Colonic mucosa (tissue), 4 donors: ENCODE data around the gene MDFI. TPM values are rescaled to one million over a fixed set of nuclear protein-coding genes. Genes with fewer than 3 reads are reported as not detected.

Source experiments
- DNase-seq: peaks from one replicate; pipeline ENCODE4 v3.0.0-alpha.2; 2020
- H3K27ac ChIP-seq: fragments of 200-600 bp; one replicate; pipeline ENCODE4 v1.8.0; 2021
- H3K27me3 ChIP-seq: fragments of 200-600 bp; one replicate; pipeline ENCODE4 v1.8.0; 2021
- H3K36me3 ChIP-seq: fragments of 200-600 bp; one replicate; pipeline ENCODE4 v1.8.0; 2021
- H3K4me1 ChIP-seq: fragments of 200-600 bp; one replicate; pipeline ENCODE4 v1.8.0; 2021; ENCODE audit warnings: mild to moderate bottlenecking
- H3K4me3 ChIP-seq: fragments of 200-600 bp; one replicate; pipeline ENCODE4 v1.8.0; 2021
- H3K9ac ChIP-seq, 2 donors: one replicate each; pipeline ENCODE4 v1.7.0; 2013; ENCODE audit warnings: control low read depth in 2 of 2, low read depth in 2 of 2, low read length in 2 of 2
- H3K9me3 ChIP-seq: fragments of 200-600 bp; one replicate; pipeline ENCODE4 v1.8.0; 2021
- CTCF ChIP-seq: fragments of 200-600 bp; IDR thresholded peaks from one replicate; pipeline ENCODE4 v1.8.0; 2022; ENCODE audit warnings: antibody characterized with exemption, mild to moderate bottlenecking
- intact Hi-C: fragments of 100-400 bp; cut with DNase I; formaldehyde crosslinking; loops from one replicate; pipeline ENCODE4 v1.14.1; 2022
- total RNA-seq, 2 donors: library from RNA; stranded (reverse); fragmentation: NEBNext Ultra II Directional in 1 of 2; extraction: Animal tissue kit (Norgen Biotek cat#: 25700) in 1 of 2; gene quantifications; one replicate each; pipeline ENCODE4 v1.2.1, GENCODE V29; 2021
- donor health status: healthy.
- donor health status: DM: no; HTN: no; CAD: no.
- donor health status: DM: no; HTN: no; CAD: no.

Gene MDFI
- total RNA-seq, 2 donors from 2014 or later, result 1.1 to 1.9 TPM

GRCh38 chr6:41670703-41671360 is 32.6 kb downstream of the MDFI start:
- DNase-seq, result no peak
- Histone ChIP-seq H3K27me3 (no peaks in the 10 kb centered on the region), H3K9me3 (no peaks in the 10 kb centered on the region), H3K4me1 (no peaks in the 10 kb centered on the region), H3K27ac (no peak overlapping the region), H3K36me3 (no peaks in the 10 kb centered on the region), H3K9ac (no peak overlapping the region), H3K4me3 (no peak overlapping the region)
- intact Hi-C loops, result no loop called here
- TF ChIP-seq CTCF, result no peak

DNA sequence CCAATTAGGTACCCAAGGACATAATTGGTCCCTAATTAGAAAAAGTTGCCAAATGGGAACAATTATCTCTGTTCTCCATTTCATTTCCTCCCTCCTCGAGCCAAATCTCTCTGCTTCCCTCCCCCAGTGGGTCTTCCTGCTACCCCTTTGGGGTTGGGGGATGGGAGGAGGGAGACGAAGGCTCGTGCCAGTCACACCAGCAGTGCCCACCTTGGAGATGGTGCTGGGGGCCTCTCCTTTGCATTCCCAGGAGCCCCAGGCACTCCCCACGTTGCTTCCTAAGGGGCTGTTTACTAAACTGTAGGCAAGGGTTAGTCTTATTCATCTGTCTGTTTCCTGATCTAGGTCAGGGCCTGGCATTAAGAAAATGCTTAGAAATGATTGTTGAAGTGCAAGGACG is 33.1 kb downstream of the MDFI start:
- no peak for DNase-seq

GRCh38 chr6:41672016-41672415 is 33.7 kb downstream of the MDFI start:
- H3K4me1 ChIP-seq, result no peaks in the 10 kb centered on the region
- H3K9ac ChIP-seq, result no peak overlapping the region
- no peak overlapping the region for H3K27ac ChIP-seq
- intact Hi-C loops, result no loop called here
- no peaks in the 10 kb centered on the region for H3K27me3 ChIP-seq
- no peak for DNase-seq
- H3K9me3 ChIP-seq, result no peaks in the 10 kb centered on the region
- H3K36me3 ChIP-seq, result no peaks in the 10 kb centered on the region
- no peak overlapping the region for H3K4me3 ChIP-seq
- TF ChIP-seq CTCF, result no peak

More for the DNA sequence above, 33.1 kb downstream of the MDFI start:
- no peak overlapping the region for H3K9ac ChIP-seq
- no peak overlapping the region for H3K4me3 ChIP-seq
- no peaks in the 10 kb centered on the region for H3K9me3 ChIP-seq
- H3K4me1 ChIP-seq, result no peaks in the 10 kb centered on the region
- intact Hi-C loops, result no loop called here
- no peak for TF ChIP-seq CTCF
- no peaks in the 10 kb centered on the region for H3K36me3 ChIP-seq
- no peak overlapping the region for H3K27ac ChIP-seq
- no peaks in the 10 kb centered on the region for H3K27me3 ChIP-seq

DNA sequence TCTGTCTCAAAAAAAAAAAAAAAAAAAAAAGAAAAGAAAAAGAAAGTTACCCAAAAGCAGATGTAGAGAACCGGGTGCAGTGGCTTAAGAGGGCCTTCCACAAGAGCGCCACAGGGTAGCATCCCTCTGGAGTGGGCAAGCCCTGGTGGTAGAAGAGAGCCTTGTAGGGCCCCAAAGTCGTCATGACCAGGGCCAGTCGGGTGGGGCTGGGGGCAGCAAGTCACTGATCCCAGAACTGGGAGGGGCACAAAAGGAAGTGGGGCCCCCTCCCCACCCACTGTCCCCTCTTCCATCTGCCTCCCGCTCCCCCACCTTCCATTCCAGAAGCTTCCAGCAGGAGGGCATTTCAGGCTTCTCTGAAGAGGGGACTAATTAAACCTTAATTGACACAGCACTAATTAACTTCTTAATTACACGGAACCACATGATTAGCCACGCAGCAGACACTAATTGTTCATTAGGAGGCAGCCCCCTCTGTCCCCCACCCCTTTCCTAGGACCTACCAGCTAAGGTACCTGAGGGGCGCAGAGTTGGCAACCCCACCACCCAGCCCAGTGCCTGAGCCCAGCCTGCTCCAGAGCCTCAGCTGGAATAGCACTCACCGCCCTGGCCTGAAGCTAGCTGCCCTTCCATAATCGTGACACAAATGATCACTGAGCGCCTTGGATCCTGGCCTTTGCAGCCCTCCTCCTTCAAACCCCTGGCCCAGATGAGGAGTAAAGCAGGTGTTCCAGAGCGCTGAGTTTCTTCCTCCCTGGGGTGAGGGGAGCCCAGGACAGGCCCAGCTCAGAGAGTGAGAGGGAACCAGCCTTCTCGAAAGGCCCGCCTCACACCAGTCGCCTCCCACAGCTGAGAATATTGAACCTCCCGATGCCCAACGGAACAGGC is 34.8 kb downstream of the MDFI start:
- Histone ChIP-seq H3K4me1 (no peaks in the 10 kb centered on the region), H3K4me3 (no peak overlapping the region), H3K27me3 (no peaks in the 10 kb centered on the region), H3K9ac (no peak overlapping the region), H3K27ac (no peak overlapping the region), H3K9me3 (no peaks in the 10 kb centered on the region), H3K36me3 (no peaks in the 10 kb centered on the region)
- no peak for DNase-seq
- intact Hi-C loops, result no loop called here
- no peak for TF ChIP-seq CTCF

- Histone ChIP-seq H3K4me3 (no peak overlapping the region), H3K27ac (no peak overlapping the region), H3K9ac (no peak overlapping the region), H3K9me3 (no peaks in the 10 kb centered on the region), H3K27me3 (no peaks in the 10 kb centered on the region), H3K36me3 (no peaks in the 10 kb centered on the region), H3K4me1 (no peaks in the 10 kb centered on the region)
- no peak for DNase-seq
- TF ChIP-seq CTCF, result no peak
- intact Hi-C loops, result no loop called here
These were observed 35.4 kb downstream of the MDFI start for GRCh38 chr6:41673704-41674000.
